HCT116 (cell line): Measurements from ENCODE around the gene UGGT2. TPM values are rescaled to one million over a fixed set of nuclear protein-coding genes. Genes with fewer than 3 reads are reported as not detected.

Experiments used
- ATAC-seq: fragments of 200-7000 bp; cut with Tn5 transposase; 2 replicates; pipeline ENCODE4 v1.9.1; 2020; ENCODE audit warnings: mild to moderate bottlenecking, moderate library complexity
- BruUV-seq: library from RNA; stranded (reverse); fragments of 400-500 nt; replicated peaks from 2 replicates; lab custom pipeline; 2021; lab: Mats Ljungman, UMichigan
- CTCF ChIA-PET: fragments of 300-600 bp; sonication (Branson Sonifier 250); formaldehyde crosslinking; loops from one replicate; lab custom pipeline; 2021; ENCODE audit warnings: antibody characterized with exemption; lab: Charles Lee
- POLR2A ChIA-PET: fragments of 300-600, 350-600 bp; sonication (Branson Sonifier 250); formaldehyde crosslinking; loops from one replicate; lab custom pipeline; 2021; ENCODE audit warnings: antibody characterized with exemption; lab: Charles Lee
- RAD21 ChIA-PET, 2 experiments: fragments of 300-600 bp; sonication (Branson Sonifier 250); formaldehyde crosslinking; loops; one replicate each; lab custom pipeline; 2023; ENCODE audit warnings: low total read pairs in 2 of 2; ENCODE audit not compliant: uncharacterized antibody in 2 of 2, unreplicated experiment in 2 of 2, low non-redundant PET in 1 of 2; lab: Charles Lee
- DNase-seq: peaks from one replicate; pipeline ENCODE4 v3.0.0-alpha.2; 2010; ENCODE audit warnings: low read depth, low spot score
- H2AFZ ChIP-seq: fragments of 200-600 bp; shearing (Covaris generic), sonication (generic); 2 replicates; pipeline ENCODE4 v1.6.1; 2017; ENCODE audit warnings: low read depth, mixed run types, mixed read lengths, antibody characterized with exemption, low read length; ENCODE audit not compliant: poor library complexity, severe bottlenecking
- H3K27ac ChIP-seq: 2 replicates; pipeline ENCODE4 v1.5.1; 2012; ENCODE audit warnings: low read depth, low read length
- H3K27me3 ChIP-seq: fragments of 200-600 bp; sonication (generic); 2 replicates; pipeline ENCODE4 v1.6.1; 2016; ENCODE audit warnings: mixed run types, low read length, mixed read lengths; ENCODE audit not compliant: insufficient read depth
- H3K36me3 ChIP-seq, 2 experiments: fragments of 200-500 bp in 1 of 2; fragments of 200-600 bp in 1 of 2; sonication (Bioruptor generic) in 1 of 2; sonication (generic) in 1 of 2; 2 replicates each; pipeline versions ENCODE4 v1.5.1 to v1.6.1; 2014 to 2016; ENCODE audit warnings: low read length in 2 of 2, inconsistent platforms in 1 of 2, mixed read lengths in 1 of 2, mixed run types in 1 of 2; ENCODE audit not compliant: insufficient read depth in 2 of 2, control insufficient read depth in 1 of 2
- H3K4me1 ChIP-seq, 2 experiments: fragments of 200-600 bp in 1 of 2; sonication (generic) in 1 of 2; 2 replicates each; pipeline versions ENCODE4 v1.5.1 to v1.6.1; 2012 to 2017; ENCODE audit warnings: low read length in 2 of 2, inconsistent platforms in 1 of 2, mild to moderate bottlenecking in 1 of 2, mixed read lengths in 1 of 2, mixed run types in 1 of 2, moderate library complexity in 1 of 2; ENCODE audit not compliant: insufficient read depth in 2 of 2, control insufficient read depth in 1 of 2
- H3K4me2 ChIP-seq: fragments of 200-600 bp; sonication (generic); 2 replicates; pipeline ENCODE4 v1.6.1; 2017; ENCODE audit warnings: mixed run types, low read length, mixed read lengths
- H3K4me3 ChIP-seq, 2 experiments: fragments of 200-600 bp in 1 of 2; sonication (generic) in 1 of 2; replicated peaks in 1 of 2; 2 replicates each; pipeline ENCODE4 v1.5.1; 2011 to 2016; ENCODE audit warnings: low read length in 2 of 2, control low read depth in 1 of 2, low read depth in 1 of 2, mild to moderate bottlenecking in 1 of 2, mixed read lengths in 1 of 2, mixed run types in 1 of 2
- H3K79me2 ChIP-seq: fragments of 200-600 bp; sonication (generic); 2 replicates; pipeline ENCODE4 v1.6.1; 2017; ENCODE audit warnings: mild to moderate bottlenecking, mixed run types, low read length, moderate library complexity, mixed read lengths; ENCODE audit not compliant: insufficient read depth
- H3K9ac ChIP-seq: fragments of 200-600 bp; sonication (generic); 2 replicates; pipeline ENCODE4 v1.6.1; 2016; ENCODE audit warnings: low read length, mixed read lengths
- H3K9me2 ChIP-seq: fragments of 200-600 bp; sonication (generic), shearing (Covaris generic); 2 replicates; pipeline ENCODE4 v1.6.1; 2017; ENCODE audit warnings: mixed run types, mild to moderate bottlenecking, moderate library complexity; ENCODE audit not compliant: insufficient read depth
- H3K9me3 ChIP-seq, 2 experiments: fragments of 200-500 bp in 1 of 2; fragments of 200-600 bp in 1 of 2; sonication (Bioruptor generic) in 1 of 2; sonication (generic) in 1 of 2; 2 replicates each; pipeline ENCODE4 v1.6.1; 2014 to 2017; ENCODE audit warnings: low read length in 2 of 2, mixed read lengths in 2 of 2, inconsistent platforms in 1 of 2, low read depth in 1 of 2, mild to moderate bottlenecking in 1 of 2, mixed run types in 1 of 2, moderate library complexity in 1 of 2; ENCODE audit not compliant: control insufficient read depth in 1 of 2, insufficient read depth in 1 of 2
- H4K20me1 ChIP-seq: fragments of 200-600 bp; sonication (generic), shearing (Covaris generic); 2 replicates; pipeline ENCODE4 v1.6.1; 2017; ENCODE audit warnings: mixed run types, mild to moderate bottlenecking, moderate library complexity; ENCODE audit not compliant: insufficient read depth
- ATF3 ChIP-seq: IDR thresholded peaks from 2 replicates; pipeline ENCODE4 v1.6.1; 2012
- CBX3 ChIP-seq: IDR thresholded peaks from 2 replicates; pipeline ENCODE4 v1.6.1; 2012; ENCODE audit warnings: low read depth
- CEBPB ChIP-seq: IDR thresholded peaks from 2 replicates; pipeline ENCODE4 v1.6.1; 2012; ENCODE audit warnings: low read depth
- EGR1 ChIP-seq: IDR thresholded peaks from 2 replicates; pipeline ENCODE4 v1.6.1; 2012; ENCODE audit warnings: low read depth
- ELF1 ChIP-seq: IDR thresholded peaks from 2 replicates; pipeline ENCODE4 v1.6.1; 2012; ENCODE audit warnings: low read depth, borderline replicate concordance
- EZH2 ChIP-seq: fragments of 200-600 bp; sonication (generic); IDR thresholded peaks from 2 replicates; pipeline ENCODE4 v1.6.1; 2017; ENCODE audit warnings: antibody characterized with exemption, mixed run types
- EZH2phosphoT487 ChIP-seq: fragments of 200-600 bp; IDR thresholded peaks from 2 replicates; pipeline ENCODE4 v1.6.1; 2018; ENCODE audit warnings: antibody characterized with exemption, borderline replicate concordance
- FOSL1 ChIP-seq: IDR thresholded peaks from 2 replicates; pipeline ENCODE4 v1.6.1; 2012; ENCODE audit warnings: low read depth
- JUND ChIP-seq: IDR thresholded peaks from 2 replicates; pipeline ENCODE4 v1.6.1; 2012
- POLR2A ChIP-seq: IDR thresholded peaks from 2 replicates; pipeline ENCODE4 v1.7.0; 2011; ENCODE audit warnings: borderline replicate concordance; ENCODE audit not compliant: insufficient read depth, insufficient read length; ENCODE audit errors: extremely low read depth
- RAD21 ChIP-seq: IDR thresholded peaks from 2 replicates; pipeline ENCODE4 v1.6.1; 2012; ENCODE audit warnings: low read depth, mild to moderate bottlenecking
- SIN3A ChIP-seq: IDR thresholded peaks from 2 replicates; pipeline ENCODE4 v1.6.1; 2012; ENCODE audit warnings: low read depth
- SP1 ChIP-seq: IDR thresholded peaks from 2 replicates; pipeline ENCODE4 v1.6.1; 2012; ENCODE audit warnings: low read depth
- TCF7L2 ChIP-seq: IDR thresholded peaks from 2 replicates; pipeline ENCODE4 v1.7.0; 2011; ENCODE audit warnings: borderline replicate concordance, inconsistent platforms; ENCODE audit not compliant: insufficient read depth, insufficient read length; ENCODE audit errors: extremely low read depth
- YY1 ChIP-seq: IDR thresholded peaks from 2 replicates; pipeline ENCODE4 v1.6.1; 2011; ENCODE audit warnings: low read length, low read depth, moderate library complexity, mild to moderate bottlenecking; ENCODE audit not compliant: insufficient replicate concordance; ENCODE audit errors: extremely low read depth
- ZBTB33 ChIP-seq: IDR thresholded peaks from 2 replicates; pipeline ENCODE4 v1.6.1; 2011; ENCODE audit warnings: mild to moderate bottlenecking, low read length, moderate library complexity; ENCODE audit not compliant: insufficient replicate concordance; ENCODE audit errors: extremely low read depth
- ZFX ChIP-seq: fragments of 450-650 bp; IDR thresholded peaks from 2 replicates; pipeline ENCODE4 v1.6.1; 2017
- ZNF274 ChIP-seq: fragments of 200-500 bp; sonication (Bioruptor generic); IDR thresholded peaks from 2 replicates; pipeline ENCODE4 v1.6.1; 2014; ENCODE audit warnings: mild to moderate bottlenecking, low read depth, low read length, inconsistent platforms
- intact Hi-C: fragments of 100-400 bp; cut with micrococcal nuclease; formaldehyde crosslinking; loops from 2 replicates; pipeline ENCODE4 v1.10.0; 2022
- total RNA-seq: library from RNA; stranded (reverse); gene quantifications from one replicate; pipeline ENCODE4 v1.2.1, GENCODE V29; 2021; ENCODE audit not compliant: unreplicated experiment
- TF ChIP-seq, protein P1 (sequence below), 3 experiments: fragments of 200-600 bp in 1 of 3; sonication (generic) in 1 of 3; IDR thresholded peaks in 2 of 3; conservative IDR thresholded peaks in 1 of 3; 2 replicates each; pipeline ENCODE4 v1.5.1; 2012 to 2017; ENCODE audit warnings: low read depth in 2 of 3, low read length in 2 of 3, antibody characterized with exemption in 1 of 3, borderline replicate concordance in 1 of 3, control low read depth in 1 of 3, mild to moderate bottlenecking in 1 of 3, mixed read lengths in 1 of 3, mixed run types in 1 of 3, moderate library complexity in 1 of 3; ENCODE audit not compliant: insufficient read depth in 1 of 3
- TF ChIP-seq, protein P2 (sequence below): IDR thresholded peaks from 2 replicates; pipeline ENCODE4 v1.6.1; 2012

UGGT2 gene
- total RNA-seq, 1 experiment from 2014 or later = 27.1 TPM

DNA sequence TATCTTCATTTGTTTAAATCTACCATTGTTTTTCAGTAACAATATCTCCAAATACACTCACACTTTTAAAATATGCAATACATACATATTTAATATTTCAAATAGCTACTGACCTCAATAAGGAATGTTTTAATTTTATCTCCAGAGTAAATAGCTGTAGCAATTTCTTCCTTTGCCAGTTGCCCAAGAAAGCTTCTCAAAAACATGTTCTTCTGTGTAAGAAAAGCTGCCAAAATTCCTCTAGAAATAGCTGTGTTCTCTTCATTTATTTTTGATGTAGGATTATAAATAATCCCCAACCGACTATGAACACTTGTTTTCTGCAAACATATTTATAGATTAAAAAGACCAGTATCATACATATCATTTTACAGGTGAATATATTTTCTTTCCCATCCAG lies 150.5 kb downstream of the UGGT2 start:
- H3K4me1 ChIP-seq = no peaks in the 10 kb centered on the region
- DNase-seq (no peak), ATAC-seq (no peak)
- peaks cover 0 to 5% of the 10 kb centered on the region in 2 experiments; a peak in 2 of 4 replicates for H3K36me3 ChIP-seq
- intact Hi-C loops = no loop called here
- no peak overlapping the region for H2AFZ ChIP-seq
- no peak overlapping the region for H3K9ac ChIP-seq
- no peaks in the 10 kb centered on the region for H3K9me3 ChIP-seq
- CTCF ChIA-PET = no interaction called here
- no peaks in the 10 kb centered on the region; the same call in 1 of the 2 replicates for H3K9me2 ChIP-seq
- RAD21 ChIA-PET = no interaction called here
- no peaks in the 10 kb centered on the region for H3K27me3 ChIP-seq
- H3K4me3 ChIP-seq = no peak overlapping the region
- BruUV-seq = no TSS peak
- no peak overlapping the region for H3K27ac ChIP-seq
- 0 out of 2 replicates have a peak, but pooled peaks cover 3% of the 10 kb centered on the region for H4K20me1 ChIP-seq
- H3K4me2 ChIP-seq = no peak overlapping the region
- no peaks in the 10 kb centered on the region for H3K79me2 ChIP-seq
- no peak for TF ChIP-seq SP1
- TF ChIP-seq FOSL1 = no peak
- TF ChIP-seq EGR1 = no peak
- TF ChIP-seq ZBTB33 = no peak
- no peak for TF ChIP-seq EZH2phosphoT487
- TF ChIP-seq CEBPB = no peak
- no peak for TF ChIP-seq CBX3
- no peak for TF ChIP-seq EZH2
- TF ChIP-seq JUND = no peak
- TF ChIP-seq, protein P1, sequence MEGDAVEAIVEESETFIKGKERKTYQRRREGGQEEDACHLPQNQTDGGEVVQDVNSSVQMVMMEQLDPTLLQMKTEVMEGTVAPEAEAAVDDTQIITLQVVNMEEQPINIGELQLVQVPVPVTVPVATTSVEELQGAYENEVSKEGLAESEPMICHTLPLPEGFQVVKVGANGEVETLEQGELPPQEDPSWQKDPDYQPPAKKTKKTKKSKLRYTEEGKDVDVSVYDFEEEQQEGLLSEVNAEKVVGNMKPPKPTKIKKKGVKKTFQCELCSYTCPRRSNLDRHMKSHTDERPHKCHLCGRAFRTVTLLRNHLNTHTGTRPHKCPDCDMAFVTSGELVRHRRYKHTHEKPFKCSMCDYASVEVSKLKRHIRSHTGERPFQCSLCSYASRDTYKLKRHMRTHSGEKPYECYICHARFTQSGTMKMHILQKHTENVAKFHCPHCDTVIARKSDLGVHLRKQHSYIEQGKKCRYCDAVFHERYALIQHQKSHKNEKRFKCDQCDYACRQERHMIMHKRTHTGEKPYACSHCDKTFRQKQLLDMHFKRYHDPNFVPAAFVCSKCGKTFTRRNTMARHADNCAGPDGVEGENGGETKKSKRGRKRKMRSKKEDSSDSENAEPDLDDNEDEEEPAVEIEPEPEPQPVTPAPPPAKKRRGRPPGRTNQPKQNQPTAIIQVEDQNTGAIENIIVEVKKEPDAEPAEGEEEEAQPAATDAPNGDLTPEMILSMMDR (IDR thresholded peaks at IDR 0.05 in 2 of 3, conservative IDR thresholded peaks at IDR 0.05 in 1 of 3; ENCODE audit: borderline replicate concordance in 1 of 3, insufficient read depth in 1 of 3, low read depth in 2 of 3, low read length in 2 of 3) = no peak
- TF ChIP-seq, protein P2, sequence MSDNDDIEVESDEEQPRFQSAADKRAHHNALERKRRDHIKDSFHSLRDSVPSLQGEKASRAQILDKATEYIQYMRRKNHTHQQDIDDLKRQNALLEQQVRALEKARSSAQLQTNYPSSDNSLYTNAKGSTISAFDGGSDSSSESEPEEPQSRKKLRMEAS = no peak
- TF ChIP-seq POLR2A = no peak
- no peak for TF ChIP-seq SIN3A
- TF ChIP-seq TCF7L2 = no peak
- no peak for TF ChIP-seq ZNF274
- no peak for TF ChIP-seq ELF1
- TF ChIP-seq RAD21 = no peak
- TF ChIP-seq ATF3 = no peak
- no peak for TF ChIP-seq ZFX
- TF ChIP-seq YY1 = no peak
- POLR2A ChIA-PET = no interaction called here
